BE2C (cell line): Measurements from ENCODE around the gene PITPNM3.
"Not testable (repeated sequence)": the region's sequence is repeated elsewhere in the genome, so short reads cannot be mapped to it uniquely, and the experiment has no call there.

ENCODE experiments used
- DNase-seq: peaks from one replicate; pipeline ENCODE4 v3.0.0-alpha.2; 2020
- H3K27me3 ChIP-seq: fragments of 250-450 bp; sonication (Bioruptor Pico); 2 replicates; pipeline ENCODE4 v1.5.1; 2020; ENCODE audit warnings: mild to moderate bottlenecking
- H3K36me3 ChIP-seq: fragments of 250-450 bp; sonication (Bioruptor Pico); 2 replicates; pipeline ENCODE4 v1.5.1; 2020; ENCODE audit warnings: mild to moderate bottlenecking
- H3K4me1 ChIP-seq: fragments of 250-450 bp; sonication (Bioruptor Pico); 2 replicates; pipeline ENCODE4 v1.5.1; 2020
- H3K4me3 ChIP-seq: 2 replicates; pipeline ENCODE4 v1.5.1; 2011; ENCODE audit warnings: low read depth, low read length
- H3K9me3 ChIP-seq: fragments of 250-450 bp; sonication (Bioruptor Pico); 2 replicates; pipeline ENCODE4 v1.5.1; 2020
- TF ChIP-seq, protein P1 (sequence below): IDR thresholded peaks from 2 replicates; pipeline ENCODE4 v1.5.1; 2012; ENCODE audit warnings: mild to moderate bottlenecking, low read depth, low read length

Gene PITPNM3

GRCh38 chr17:6488008-6488539 lies 68.3 kb downstream of the PITPNM3 start:
- no peak for DNase-seq
- no peaks in the 10 kb centered on the region for H3K4me1 ChIP-seq
- TF ChIP-seq, protein P1, sequence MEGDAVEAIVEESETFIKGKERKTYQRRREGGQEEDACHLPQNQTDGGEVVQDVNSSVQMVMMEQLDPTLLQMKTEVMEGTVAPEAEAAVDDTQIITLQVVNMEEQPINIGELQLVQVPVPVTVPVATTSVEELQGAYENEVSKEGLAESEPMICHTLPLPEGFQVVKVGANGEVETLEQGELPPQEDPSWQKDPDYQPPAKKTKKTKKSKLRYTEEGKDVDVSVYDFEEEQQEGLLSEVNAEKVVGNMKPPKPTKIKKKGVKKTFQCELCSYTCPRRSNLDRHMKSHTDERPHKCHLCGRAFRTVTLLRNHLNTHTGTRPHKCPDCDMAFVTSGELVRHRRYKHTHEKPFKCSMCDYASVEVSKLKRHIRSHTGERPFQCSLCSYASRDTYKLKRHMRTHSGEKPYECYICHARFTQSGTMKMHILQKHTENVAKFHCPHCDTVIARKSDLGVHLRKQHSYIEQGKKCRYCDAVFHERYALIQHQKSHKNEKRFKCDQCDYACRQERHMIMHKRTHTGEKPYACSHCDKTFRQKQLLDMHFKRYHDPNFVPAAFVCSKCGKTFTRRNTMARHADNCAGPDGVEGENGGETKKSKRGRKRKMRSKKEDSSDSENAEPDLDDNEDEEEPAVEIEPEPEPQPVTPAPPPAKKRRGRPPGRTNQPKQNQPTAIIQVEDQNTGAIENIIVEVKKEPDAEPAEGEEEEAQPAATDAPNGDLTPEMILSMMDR = no peak
- no peaks in the 10 kb centered on the region for H3K9me3 ChIP-seq
- no peaks in the 10 kb centered on the region for H3K36me3 ChIP-seq
- no peak overlapping the region for H3K4me3 ChIP-seq
- H3K27me3 ChIP-seq = no peaks in the 10 kb centered on the region; the same call in 1 of the 2 replicates

DNA sequence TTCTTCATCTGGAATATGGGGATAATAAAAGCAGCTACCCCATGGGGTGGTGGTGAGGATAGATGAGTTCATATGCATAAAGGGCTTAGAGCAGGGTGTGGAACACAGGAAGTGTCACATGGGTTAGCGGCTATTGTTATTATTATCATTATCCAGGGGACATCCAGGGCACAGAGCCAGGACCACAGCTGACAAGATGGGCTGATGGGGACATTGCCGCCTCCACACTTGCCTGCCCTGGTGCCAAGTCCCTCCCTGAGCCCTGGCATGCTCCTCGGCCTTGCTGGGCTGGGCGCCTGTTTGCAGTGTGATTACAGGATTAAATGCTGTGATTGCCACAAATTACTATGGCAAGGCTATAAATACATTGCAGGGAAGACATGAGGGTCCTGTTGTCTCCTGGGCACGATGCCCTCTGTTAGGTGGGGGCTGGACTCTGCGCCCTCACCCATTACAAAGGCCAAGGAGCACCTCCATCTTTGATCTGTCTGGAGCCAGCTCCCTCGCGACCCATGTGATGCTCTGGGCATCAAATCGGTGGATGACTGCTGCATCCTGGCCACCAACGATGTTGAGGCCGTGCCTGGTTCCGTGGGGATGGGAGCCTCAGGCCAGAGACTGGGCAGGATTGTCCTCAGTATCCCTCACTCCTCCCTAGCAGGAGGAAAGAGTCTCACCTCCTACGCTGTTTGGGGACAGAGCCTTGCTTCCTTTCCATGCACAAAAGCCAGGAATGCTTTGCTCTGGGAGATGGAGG lies 68.9 kb downstream of the PITPNM3 start:
- H3K4me1 ChIP-seq = no peaks in the 10 kb centered on the region
- H3K9me3 ChIP-seq = no peaks in the 10 kb centered on the region
- H3K36me3 ChIP-seq = no peaks in the 10 kb centered on the region
- no peak for DNase-seq
- no peaks in the 10 kb centered on the region; the same call in 1 of the 2 replicates for H3K27me3 ChIP-seq
- TF ChIP-seq, protein P1 = no peak
- no peak overlapping the region for H3K4me3 ChIP-seq

DNA sequence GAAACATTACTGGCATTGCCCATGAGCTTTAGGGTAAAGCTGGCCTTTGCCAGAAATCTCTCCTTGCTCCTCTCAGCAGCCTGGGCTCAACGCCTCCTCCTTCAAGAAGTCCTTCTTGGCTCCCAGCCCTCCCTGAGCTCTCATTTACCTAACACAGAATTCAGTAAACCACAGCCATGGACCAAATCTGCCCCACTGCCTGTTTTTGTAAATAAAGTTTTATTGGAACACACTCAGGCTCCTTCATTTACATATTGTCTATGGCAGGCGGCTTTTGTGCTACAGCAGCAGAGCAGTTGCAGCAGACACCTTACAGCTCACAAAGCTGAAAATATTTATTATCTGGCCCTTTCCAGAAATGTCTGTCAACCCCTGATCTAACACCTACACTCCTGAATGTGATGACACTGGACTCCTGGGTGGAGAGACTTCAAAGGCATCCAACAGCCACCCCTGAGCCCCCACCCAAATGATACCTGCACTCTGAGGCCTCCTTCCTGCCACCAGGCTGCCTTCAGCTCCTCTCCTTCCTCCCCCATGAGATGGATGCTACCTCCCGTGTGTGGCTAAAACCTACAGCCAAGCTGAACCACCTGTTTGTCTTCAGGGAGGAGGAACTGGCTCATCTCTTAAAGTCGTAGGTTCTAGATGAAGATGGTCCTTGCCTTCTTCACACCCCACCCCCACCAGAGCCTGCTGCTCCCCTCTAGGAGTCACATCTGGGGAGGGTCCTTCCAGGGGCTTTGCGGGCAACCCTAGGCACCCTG lies 70.5 kb downstream of the PITPNM3 start:
- TF ChIP-seq, protein P1 = no peak
- no peaks in the 10 kb centered on the region for H3K4me1 ChIP-seq
- no peak overlapping the region for H3K4me3 ChIP-seq
- no peak for DNase-seq
- H3K9me3 ChIP-seq = no peaks in the 10 kb centered on the region
- no peaks in the 10 kb centered on the region for H3K36me3 ChIP-seq
- H3K27me3 ChIP-seq = no peaks in the 10 kb centered on the region; the same call in 1 of the 2 replicates

- no peaks in the 10 kb centered on the region for H3K9me3 ChIP-seq
- no peaks in the 10 kb centered on the region for H3K4me1 ChIP-seq
- no peak overlapping the region for H3K4me3 ChIP-seq
- no peaks in the 10 kb centered on the region for H3K36me3 ChIP-seq
- TF ChIP-seq, protein P1 = no peak
- no peaks in the 10 kb centered on the region; the same call in 1 of the 2 replicates for H3K27me3 ChIP-seq
- DNase-seq = no peak
Measured at GRCh38 chr17:6483507-6483906, 72.8 kb downstream of the PITPNM3 start.

DNA sequence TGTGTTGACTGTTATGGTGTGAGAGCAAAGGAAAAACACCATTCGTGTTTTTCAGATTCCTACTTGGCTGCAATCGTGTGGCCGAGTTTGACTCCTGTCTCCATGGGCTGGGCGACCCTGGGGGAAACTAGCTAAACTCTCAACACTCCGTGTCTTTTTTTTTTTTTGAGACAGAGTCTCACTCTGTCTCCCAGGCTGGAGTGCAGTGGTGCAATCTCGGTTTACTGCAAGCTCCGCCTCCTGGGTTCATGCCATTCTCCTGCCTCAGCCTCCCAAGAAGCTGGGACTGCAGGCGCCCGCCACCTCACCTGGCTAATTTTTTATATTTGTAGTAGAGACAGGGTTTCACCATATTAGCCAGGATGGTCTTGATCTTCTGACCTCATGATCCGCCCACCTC lies 73.6 kb downstream of the PITPNM3 start:
- not testable (repeated sequence) for H3K4me1 ChIP-seq, H3K27me3 ChIP-seq, DNase-seq, H3K9me3 ChIP-seq, H3K4me3 ChIP-seq, H3K36me3 ChIP-seq

DNA sequence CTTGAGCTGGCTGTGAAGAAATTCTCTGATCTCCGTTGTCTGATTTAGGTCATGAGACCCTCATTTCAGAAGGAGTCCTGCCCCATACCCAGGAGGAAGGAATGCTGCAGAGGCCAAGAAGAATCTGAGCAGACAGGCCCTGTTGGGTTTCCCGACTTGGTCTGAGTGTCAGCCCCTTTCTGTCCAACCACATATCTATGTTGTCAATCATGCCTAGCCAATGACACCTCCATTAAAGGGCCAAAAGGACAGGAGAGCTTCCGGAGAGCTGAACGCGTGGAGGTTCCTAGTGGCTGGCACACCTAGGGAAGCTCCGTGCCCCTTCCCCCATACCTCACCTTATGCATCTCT lies 74.3 kb downstream of the PITPNM3 start:
- Histone ChIP-seq H3K4me3 (no peak overlapping the region), H3K4me1 (no peaks in the 10 kb centered on the region), H3K9me3 (no peaks in the 10 kb centered on the region), H3K36me3 (no peaks in the 10 kb centered on the region), H3K27me3 (no peaks in the 10 kb centered on the region; the same call in 1 of the 2 replicates)
- DNase-seq = no peak
- TF ChIP-seq, protein P1 = no peak
